NCI-H1694 (cell line): ENCODE data around the gene HELZ.
"Not testable (repeated sequence)": the region's sequence is repeated elsewhere in the genome, so short reads cannot be mapped to it uniquely, and the experiment has no call there.

Source experiments
- DNase-seq: peaks from one replicate; lab custom pipeline; 2025; lab: John Stamatoyannopoulos, UW

The HELZ gene, protein sequence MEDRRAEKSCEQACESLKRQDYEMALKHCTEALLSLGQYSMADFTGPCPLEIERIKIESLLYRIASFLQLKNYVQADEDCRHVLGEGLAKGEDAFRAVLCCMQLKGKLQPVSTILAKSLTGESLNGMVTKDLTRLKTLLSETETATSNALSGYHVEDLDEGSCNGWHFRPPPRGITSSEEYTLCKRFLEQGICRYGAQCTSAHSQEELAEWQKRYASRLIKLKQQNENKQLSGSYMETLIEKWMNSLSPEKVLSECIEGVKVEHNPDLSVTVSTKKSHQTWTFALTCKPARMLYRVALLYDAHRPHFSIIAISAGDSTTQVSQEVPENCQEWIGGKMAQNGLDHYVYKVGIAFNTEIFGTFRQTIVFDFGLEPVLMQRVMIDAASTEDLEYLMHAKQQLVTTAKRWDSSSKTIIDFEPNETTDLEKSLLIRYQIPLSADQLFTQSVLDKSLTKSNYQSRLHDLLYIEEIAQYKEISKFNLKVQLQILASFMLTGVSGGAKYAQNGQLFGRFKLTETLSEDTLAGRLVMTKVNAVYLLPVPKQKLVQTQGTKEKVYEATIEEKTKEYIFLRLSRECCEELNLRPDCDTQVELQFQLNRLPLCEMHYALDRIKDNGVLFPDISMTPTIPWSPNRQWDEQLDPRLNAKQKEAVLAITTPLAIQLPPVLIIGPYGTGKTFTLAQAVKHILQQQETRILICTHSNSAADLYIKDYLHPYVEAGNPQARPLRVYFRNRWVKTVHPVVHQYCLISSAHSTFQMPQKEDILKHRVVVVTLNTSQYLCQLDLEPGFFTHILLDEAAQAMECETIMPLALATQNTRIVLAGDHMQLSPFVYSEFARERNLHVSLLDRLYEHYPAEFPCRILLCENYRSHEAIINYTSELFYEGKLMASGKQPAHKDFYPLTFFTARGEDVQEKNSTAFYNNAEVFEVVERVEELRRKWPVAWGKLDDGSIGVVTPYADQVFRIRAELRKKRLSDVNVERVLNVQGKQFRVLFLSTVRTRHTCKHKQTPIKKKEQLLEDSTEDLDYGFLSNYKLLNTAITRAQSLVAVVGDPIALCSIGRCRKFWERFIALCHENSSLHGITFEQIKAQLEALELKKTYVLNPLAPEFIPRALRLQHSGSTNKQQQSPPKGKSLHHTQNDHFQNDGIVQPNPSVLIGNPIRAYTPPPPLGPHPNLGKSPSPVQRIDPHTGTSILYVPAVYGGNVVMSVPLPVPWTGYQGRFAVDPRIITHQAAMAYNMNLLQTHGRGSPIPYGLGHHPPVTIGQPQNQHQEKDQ (N-terminal part only)

DNA sequence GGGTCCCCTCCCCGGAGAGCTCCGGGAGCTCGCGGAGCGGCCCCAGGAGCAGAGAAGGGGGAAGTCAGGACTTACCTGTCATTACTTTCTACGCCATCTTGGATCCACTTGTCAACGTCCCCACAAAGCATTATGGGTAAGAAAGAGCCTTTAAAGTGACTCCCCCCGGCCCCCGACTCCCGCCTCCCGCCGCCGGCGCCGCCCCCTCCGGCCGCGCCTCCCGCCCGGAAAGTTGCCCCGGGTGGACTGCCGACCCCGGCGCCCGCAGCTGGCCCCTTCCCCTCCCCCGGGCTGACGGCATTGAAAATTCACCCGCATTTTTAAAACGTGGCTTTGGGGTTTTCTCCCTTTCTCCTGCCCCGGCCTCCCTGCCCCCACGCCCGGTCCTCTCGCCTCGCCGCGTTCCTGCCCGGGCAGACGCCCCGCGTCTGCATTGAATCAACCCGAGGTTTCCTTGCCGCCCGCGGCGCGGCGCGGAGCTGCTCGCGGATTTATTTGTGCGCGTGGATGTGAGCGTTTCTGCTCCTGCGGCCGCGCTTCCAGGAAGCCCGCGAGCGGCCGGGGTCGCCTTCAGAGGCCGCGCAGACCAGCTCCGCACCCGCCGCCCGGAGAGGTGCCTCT lies at the start of gene HELZ:
Gene HELZ (minus strand): TSS at position 124 of the 621 bp plus-strand sequence. CDS start 26,392 bp downstream, outside the sequence.
- peak; percentile 60 for DNase-seq

DNA sequence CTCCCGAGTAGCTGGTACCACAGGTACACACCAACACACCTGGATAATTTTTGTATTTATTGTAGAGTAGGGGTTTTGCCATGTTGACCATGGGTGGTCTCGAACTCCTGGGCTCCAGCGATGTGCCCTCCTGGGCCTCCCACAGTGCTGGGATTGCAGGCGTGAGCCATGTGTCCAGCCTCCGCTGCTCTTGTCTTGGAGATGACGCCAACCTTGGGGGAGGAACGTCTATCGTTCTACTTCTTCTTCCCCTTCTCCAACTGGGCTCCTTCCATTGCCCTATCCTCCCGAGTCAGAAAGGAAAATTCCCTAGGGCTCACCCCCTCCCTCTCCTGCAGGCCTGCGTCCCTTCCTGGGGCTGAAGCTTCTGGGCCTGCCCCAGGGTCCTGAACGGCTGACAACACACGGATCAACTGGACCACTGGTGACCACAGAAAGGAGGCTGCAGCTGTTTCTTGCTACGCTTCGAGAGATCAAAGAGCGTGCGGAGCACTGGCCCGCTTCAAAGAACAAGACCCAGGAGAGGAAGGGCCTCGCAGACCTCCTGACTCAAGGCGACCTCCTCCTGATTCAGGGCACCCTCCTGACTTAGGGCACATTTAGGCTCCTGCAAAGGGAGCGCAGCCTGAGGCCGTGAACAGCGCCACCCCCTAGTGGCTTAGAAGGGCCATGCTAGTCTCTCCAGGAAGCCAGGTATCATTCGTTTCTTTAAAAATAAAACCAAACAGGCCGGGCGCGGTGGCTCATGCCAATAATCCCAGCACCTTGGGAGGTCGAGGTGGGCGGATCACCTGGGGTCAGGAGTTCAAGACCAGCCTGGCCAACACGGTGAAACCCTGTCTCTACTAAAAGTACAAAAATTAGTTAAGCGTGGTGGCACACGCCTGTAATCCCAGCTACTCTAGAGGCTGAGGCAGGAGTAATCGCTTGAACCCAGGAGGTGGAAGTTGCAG lies 48.5 kb upstream of the HELZ start:
- no peak for DNase-seq

DNA sequence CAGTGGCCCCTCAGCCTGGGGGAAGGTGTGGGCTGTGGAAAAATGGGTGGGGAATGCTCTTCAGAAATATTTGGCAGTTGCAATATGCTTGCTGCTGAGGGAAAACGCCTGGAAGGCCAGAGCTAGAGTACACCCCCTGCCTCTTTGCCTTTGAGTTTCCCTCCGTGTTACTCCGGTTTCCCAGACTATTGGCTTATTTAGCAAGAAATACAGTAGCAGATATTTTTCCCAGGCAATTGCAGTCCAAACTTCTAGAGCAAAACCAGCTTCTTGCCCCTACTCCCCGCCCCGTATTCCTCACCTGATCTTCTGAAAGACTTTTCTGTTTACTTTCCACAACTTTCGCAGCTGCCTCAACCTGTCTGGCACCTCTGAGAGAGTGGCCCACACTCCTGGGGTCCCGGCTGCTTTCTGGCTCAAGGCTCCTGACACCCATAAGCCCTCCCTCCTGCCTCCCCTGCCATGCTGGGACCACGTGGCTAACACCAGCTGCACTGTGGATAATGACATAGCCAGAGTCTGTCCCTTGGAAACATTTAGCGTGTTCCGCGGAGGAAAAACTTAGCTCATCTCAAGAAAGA lies 45.8 kb upstream of the HELZ start:
- no peak for DNase-seq

DNA sequence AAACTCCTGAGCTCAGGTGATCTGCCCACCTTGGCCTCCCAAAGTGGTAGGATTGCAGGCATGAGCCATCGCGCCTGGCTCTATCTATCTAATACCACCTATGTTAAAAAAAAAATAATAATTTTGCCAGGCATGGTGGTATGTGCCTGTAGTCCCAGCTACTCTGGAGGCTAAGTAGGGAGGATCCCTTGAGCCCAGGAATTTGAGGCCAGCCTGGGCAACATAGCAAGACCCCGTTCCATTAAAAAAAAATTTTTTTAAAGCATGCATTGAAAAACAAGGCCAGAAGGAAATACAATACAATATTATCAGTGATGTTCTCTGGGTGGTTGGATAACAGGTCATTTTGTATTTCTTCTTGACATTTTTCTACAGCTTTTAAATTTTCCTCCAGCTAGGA lies 45.2 kb upstream of the HELZ start:
- no peak for DNase-seq

DNA sequence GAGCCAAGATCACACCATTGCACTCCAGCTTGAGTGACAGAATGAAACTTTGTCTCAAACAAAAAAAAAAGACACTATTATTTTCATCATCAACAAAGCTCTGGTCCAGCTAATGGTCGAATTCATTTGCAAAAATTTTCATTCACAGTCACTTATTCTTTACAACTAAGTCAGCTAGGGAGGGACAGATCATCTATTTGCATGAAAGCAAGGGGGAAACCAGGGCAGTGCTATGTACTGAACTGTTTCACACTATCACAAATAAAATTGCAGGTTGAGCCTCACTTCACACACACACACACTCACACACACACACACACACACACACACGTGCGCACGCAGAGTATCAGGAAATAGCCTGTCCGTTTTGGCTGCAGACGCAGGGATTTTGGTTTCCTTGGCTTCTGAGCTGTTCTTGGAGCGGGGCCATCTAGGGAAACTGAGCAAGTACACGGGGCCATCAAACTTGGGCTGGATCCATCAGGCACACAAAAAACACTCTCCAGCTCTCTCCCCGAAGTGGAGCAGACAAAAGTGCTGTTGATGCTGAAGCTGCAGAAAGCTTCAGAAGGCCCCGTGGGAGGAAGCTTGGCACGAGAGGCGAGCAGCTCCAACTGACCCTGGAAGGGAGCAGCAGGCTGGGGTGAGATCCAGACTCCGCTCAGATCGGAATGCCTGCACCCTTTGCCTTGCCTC lies 44.3 kb upstream of the HELZ start:
- DNase-seq, result no peak

DNA sequence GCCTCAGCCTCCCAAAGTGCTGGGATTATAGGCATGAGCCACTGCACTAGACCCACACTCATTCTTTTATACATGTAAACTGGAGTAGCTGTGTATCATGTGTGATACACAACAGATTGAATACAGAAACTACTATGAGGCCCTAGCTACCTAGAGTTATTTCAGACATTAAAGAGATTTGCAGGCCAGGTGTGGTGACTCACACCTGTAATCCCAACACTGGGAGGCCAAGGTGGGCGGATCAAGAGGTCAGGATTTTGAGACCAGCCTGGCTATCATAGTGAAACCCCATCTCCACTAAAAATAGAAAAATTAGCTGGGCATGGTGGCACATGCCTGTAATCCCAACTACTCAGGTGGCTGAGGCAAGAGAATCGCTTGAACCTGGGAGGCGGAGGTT lies 41.8 kb upstream of the HELZ start:
- not testable (repeated sequence) for DNase-seq

DNA sequence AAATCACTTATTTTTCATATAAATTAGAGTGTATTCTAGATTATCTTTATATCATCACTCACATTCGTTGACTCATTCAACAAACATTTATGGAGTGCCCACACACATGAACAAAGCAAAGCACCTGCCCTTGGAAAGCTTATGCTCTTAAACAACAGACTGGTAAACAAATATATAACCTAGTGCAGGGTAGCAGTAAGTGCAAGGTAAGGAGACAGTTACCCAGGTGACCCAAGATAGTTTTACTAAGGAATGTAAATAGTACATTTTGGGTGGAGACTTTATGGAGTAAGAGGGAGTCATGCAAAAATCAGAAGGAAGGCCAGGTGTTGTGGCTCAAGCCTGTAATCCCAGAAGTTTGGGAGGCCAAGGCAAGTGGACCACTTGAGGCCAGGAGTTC lies 40.4 kb upstream of the HELZ start:
- no peak for DNase-seq

DNA sequence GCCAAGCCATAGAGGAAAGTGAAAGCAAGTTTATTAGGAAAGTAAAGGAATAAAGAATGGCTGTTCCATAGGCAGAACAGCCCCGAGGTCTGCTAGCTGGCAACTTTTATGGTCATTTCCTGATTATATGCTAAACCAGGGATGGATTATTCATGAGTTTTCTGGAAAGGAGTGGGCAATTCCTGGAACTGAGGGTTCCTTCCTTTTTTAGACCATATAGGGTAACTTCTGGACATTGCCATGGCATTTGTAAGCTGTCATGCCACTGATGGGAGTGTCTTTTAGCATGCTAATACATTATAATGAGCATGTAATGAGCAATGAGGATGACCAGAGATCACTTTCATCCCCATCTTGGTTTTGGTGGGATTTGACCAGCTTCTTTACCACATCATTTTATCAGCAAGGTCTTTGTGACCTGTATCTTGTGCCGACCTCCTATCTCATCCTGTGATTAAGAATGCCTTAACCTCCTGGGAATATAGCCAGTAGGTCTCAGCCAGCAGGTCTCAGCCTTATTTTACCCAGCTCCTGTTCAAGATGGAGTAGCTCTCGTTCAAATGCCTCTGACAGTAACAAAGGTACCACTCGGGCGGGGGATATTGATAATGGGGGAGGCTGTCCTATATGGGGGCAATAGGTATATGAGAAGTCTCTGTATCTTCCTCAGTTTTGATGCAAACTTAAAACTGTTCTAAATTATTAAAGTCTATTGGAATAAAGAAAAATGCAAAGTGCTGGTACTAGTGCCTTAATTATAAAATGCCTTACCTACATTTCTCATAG lies 38.9 kb upstream of the HELZ start:
- no peak for DNase-seq

DNA sequence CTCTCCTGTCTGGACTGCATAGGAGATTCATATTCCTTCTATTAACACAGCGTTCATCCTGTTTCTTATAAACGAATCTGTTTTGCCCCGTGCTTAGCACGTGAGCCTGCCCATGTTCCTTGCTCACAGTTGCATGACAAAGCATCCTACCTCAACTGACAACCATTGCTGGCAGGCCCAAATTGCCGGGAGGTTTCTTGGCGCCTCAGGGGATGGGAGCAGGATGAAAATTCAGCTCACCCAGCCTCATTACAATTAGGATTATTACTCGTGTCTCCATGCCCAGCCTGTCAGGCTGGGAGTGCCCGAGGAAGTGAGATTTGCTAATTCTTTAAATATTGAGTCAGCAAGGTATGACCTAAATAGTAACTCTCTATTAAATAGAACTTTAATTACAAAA lies 36.7 kb upstream of the HELZ start:
- no peak for DNase-seq

DNA sequence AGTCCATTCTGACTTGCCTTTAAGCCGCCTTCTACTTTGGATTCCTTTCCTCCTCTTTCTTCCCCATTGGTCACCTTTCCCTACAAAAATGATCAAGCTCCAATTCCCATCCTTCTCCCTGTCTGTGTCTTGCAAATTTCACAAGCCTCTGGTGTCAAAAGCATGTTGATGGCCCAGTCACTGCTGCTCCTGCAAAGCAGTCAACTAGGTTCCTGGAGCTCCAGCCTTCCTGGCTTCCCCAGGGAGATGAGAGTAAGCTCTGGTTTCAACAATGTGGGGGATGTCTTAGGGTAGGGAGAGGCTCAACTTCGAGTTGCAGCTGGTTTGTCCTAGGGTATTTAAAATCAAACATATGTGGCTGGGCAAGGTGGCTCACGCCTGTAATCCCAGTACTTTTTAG lies 36.1 kb upstream of the HELZ start:
- DNase-seq, result no peak

DNA sequence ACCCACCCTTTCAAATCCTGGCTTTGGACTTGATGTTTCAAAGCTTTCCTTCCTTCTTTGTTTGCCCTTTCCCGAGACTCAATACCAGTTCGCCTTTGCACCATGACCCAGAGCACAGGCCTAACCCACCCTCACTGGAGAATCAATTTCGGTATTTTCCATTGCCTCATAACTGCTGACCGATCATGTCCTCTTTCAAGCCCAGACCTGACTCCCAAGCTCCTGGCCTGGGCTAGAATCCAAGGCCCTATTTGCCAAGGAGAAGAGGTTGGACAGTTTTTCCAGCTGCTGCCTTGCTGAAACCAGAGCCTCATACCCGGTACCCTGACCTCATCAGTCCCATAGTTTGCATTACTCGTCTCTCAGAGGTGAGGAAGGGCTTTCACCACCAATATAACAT lies 35.3 kb upstream of the HELZ start:
- DNase-seq, result no peak

DNA sequence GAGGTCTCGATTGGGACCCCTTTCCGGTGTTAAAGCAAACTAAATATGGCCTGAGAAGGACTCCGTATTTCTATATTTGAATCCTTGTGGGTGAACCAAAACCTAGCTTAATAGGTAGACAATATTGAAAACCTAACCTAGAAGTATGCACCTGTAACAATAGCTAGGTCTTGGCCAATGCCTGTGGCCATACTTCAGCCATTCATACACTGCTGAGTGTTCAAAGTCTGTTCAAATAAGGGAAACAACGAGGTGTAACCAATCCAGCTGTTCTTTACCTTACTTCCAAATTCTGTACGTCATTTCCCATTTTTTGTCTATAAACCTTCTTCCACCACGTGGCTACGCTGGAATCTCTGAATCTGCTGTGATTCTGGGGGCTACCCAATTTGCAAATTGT lies 34.1 kb upstream of the HELZ start:
- DNase-seq, result no peak

DNA sequence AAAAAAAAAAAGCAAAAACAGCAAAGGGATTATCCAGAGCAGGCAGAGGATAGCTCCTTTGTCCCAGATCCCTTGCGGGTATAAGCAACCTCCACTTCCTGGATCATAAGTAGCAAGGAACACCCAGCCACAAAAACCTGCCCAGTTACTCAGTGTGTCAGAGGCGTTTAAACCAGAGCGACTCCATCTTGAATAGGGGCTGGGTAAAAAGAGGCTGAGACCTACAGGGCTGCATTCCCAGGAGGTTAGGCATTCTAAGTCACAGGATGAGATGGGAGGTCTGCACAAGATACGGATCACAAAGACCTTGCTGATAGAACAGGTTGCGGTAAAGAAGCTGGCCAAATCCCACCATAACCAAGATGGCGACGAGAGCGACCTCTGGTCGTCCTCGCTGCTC lies 33.4 kb upstream of the HELZ start:
- no peak for DNase-seq

DNA sequence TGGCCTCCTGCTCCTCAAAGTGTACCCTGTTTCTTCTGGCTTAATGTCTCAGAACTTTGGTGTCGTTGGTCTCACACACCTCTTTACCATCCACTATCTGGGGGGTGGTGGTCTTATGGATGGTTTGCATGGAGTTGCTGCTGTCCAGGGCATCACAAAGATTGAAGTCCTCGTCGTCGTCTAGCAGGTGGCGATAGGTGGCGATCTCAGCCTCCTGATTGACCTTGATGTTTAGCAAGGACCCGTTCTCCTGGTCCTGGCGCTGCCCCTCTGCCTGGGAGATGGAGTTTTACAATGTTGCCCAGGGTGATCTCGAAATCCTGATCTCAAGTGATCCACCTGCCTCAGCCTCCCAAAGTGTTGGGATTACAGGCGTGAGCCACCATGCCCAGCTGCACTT lies 31.1 kb upstream of the HELZ start:
- DNase-seq, result no peak

DNA sequence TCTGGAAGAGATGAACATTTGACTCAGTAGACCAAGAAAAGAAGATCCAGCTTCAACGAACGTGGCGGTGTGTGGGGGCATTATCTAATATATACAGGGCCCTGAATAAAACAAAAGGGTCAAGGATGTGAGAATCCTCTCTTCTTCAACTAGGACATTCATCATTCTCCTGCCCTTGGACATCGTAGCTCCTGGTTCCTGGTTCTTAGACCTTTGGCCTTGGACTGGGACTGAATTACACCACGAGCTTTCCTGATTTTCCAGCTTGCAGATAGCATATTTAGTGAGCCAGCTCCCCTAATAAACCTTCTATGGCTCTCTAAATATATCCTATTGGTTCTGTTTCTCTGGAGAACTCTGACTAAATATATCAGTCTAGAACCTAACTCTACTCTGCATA lies 29.5 kb upstream of the HELZ start:
- no peak for DNase-seq

DNA sequence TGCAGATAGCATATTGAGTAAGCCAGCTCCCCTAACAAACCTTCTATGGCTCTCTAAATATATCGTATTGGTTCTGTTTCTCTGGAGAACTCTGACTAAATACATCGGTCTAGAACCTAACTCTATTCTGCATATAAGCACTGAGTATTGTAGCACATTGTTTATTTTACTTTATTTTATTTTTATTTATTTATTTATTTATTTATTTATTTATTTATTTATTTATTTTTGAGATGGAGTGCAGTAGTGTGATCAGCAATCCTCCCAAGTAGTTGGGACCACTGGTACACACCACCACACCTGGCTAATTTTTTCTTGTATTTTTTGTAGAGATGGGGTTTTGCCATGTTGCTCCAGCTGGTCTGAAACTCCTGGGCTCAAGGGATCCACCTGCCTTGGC lies 28.9 kb upstream of the HELZ start:
- no peak for DNase-seq

DNA sequence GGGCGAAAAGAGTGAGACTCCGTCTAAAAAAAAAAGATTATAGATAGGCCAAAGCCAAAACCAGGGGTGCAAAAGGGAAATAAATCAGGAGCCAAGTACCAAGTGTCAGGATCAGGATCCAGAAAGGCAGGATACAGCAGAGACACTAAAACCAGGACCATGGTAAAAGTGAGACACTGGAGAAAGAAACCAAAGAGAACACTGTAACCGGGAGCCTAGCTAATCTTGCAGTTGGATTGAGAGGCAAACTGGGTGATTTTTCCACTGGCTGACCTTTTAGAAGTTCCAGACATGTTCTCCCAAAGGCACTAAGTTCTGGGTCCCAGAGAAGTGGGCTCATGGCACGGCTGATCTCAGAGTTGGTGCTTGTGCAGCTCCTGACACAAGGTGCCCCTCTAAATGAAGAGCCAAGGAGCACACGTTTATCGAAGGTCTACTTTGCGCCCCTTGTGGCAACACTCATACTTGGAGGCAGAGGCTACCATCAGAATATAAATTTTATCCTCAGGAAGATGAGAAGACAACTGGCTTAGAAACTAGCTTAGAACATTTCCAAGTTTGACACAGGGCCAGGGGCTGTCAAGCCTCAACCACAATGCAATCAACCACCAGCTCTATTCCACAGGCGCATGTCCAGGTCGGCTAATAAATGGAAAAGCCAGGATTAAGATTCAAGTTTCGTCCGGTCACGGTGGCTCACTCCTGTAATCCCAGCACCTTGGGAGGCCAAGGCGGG lies 27.5 kb upstream of the HELZ start:
- no peak for DNase-seq

DNA sequence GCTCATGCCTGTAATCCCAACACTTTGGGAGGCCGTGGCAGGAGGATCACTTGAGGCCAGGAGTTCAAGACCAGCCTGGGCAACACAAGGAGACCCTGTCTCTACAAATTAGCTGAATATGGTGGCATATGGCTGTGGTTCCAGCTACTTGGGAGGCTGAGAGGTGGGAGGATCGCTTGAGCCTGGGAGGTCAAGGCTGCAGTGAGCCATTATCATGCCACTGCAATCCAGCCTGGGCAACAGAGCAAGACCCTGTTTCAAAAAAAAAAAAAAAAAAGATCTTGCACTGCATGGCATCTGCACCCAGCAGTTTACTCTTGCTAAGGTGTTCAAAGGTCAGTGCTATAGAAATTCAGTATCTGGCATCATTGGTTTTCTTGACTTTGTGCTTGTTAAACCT lies 26.2 kb upstream of the HELZ start:
- DNase-seq, result not testable (repeated sequence)
